SK-N-SH (cell line): ENCODE results near the gene SMAD4. TPM values are rescaled to one million over a fixed set of nuclear protein-coding genes. Genes with fewer than 3 reads are reported as not detected.
"Not testable (repeated sequence)": the region's sequence is repeated elsewhere in the genome, so short reads cannot be mapped to it uniquely, and the experiment has no call there.

Experiments
- CTCF ChIA-PET: fragments of 300-600, 350-600 bp; formaldehyde crosslinking; extraction: SDS; loops from one replicate; lab custom pipeline; 2021; lab: Yijun Ruan, JAX
- POLR2A ChIA-PET: fragments of 350-600 bp; sonication (Branson Sonifier 250); formaldehyde crosslinking; extraction: SDS; loops from one replicate; lab custom pipeline; 2020; ENCODE audit warnings: antibody characterized with exemption, inconsistent platforms; lab: Yijun Ruan, JAX
- DNase-seq: peaks from one replicate; pipeline ENCODE4 v3.0.0; 2012
- H2AFZ ChIP-seq: fragments of 200-600 bp; sonication (generic); 2 replicates; pipeline ENCODE4 v1.8.1; 2016; ENCODE audit warnings: antibody characterized with exemption, mild to moderate bottlenecking, low read depth
- H3F3A ChIP-seq: fragments of 200-600 bp; sonication (generic); replicated peaks from 2 replicates; pipeline ENCODE3; 2016; ENCODE audit warnings: antibody characterized with exemption, mild to moderate bottlenecking; ENCODE audit not compliant: insufficient read depth
- H3K27ac ChIP-seq, 2 experiments: fragments of 200-500 bp in 1 of 2; fragments of 200-600 bp in 1 of 2; sonication (Bioruptor generic) in 1 of 2; sonication (generic), shearing (Covaris generic) in 1 of 2; 2 replicates each; pipeline versions ENCODE4 v1.5.1 to v1.6.1; 2014 to 2016; ENCODE audit warnings: low read depth in 2 of 2, inconsistent platforms in 1 of 2, low read length in 1 of 2, mild to moderate bottlenecking in 1 of 2, mixed read lengths in 1 of 2
- H3K27me3 ChIP-seq: fragments of 200-600 bp; sonication (generic), shearing (Covaris generic); 2 replicates; pipeline ENCODE4 v1.6.1; 2016; ENCODE audit warnings: mixed run types; ENCODE audit not compliant: insufficient read depth
- H3K36me3 ChIP-seq, 2 experiments: fragments of 200-500 bp in 1 of 2; fragments of 200-600 bp in 1 of 2; sonication (Bioruptor generic) in 1 of 2; sonication (generic) in 1 of 2; replicated peaks in 1 of 2; 2 replicates each; pipeline versions ENCODE3 to v1.5.1; 2014 to 2016; ENCODE audit warnings: low read length in 1 of 2, mild to moderate bottlenecking in 1 of 2; ENCODE audit not compliant: insufficient read depth in 2 of 2, control insufficient read depth in 1 of 2
- H3K4me1 ChIP-seq, 2 experiments: fragments of 200-500 bp in 1 of 2; fragments of 200-600 bp in 1 of 2; sonication (Bioruptor generic) in 1 of 2; sonication (generic), shearing (Covaris generic) in 1 of 2; 2 replicates each; pipeline versions ENCODE4 v1.5.1 to v1.6.1; 2014 to 2016; ENCODE audit warnings: low read depth in 1 of 2, low read length in 1 of 2, mixed run types in 1 of 2; ENCODE audit not compliant: insufficient read depth in 2 of 2, control insufficient read depth in 1 of 2
- H3K4me2 ChIP-seq: fragments of 200-600 bp; sonication (generic), shearing (Covaris generic); 2 replicates; pipeline ENCODE4 v1.6.1; 2017; ENCODE audit warnings: mixed run types
- H3K4me3 ChIP-seq, 2 experiments: fragments of 200-500 bp in 1 of 2; fragments of 200-600 bp in 1 of 2; sonication (Bioruptor generic) in 1 of 2; sonication (generic), shearing (Covaris generic) in 1 of 2; 2 replicates each; pipeline versions ENCODE4 v1.5.1 to v1.8.1; 2014 to 2016; ENCODE audit warnings: low read depth in 2 of 2, inconsistent platforms in 1 of 2, low read length in 1 of 2, mild to moderate bottlenecking in 1 of 2, mixed read lengths in 1 of 2, moderate library complexity in 1 of 2
- H3K79me2 ChIP-seq: fragments of 200-600 bp; sonication (generic); 2 replicates; pipeline ENCODE4 v1.8.1; 2017; ENCODE audit warnings: mild to moderate bottlenecking; ENCODE audit not compliant: insufficient read depth
- H3K9ac ChIP-seq: fragments of 200-600 bp; sonication (generic); 2 replicates; pipeline ENCODE4 v1.6.1; 2017; ENCODE audit warnings: mixed run types
- H3K9me2 ChIP-seq: fragments of 200-600 bp; sonication (generic); 2 replicates; pipeline ENCODE4 v1.6.1; 2017; ENCODE audit warnings: mixed run types
- H3K9me3 ChIP-seq: fragments of 200-600 bp; sonication (generic); 2 replicates; pipeline ENCODE4 v1.6.1; 2017; ENCODE audit warnings: mixed run types, mild to moderate bottlenecking, moderate library complexity
- H4K20me1 ChIP-seq: fragments of 200-600 bp; sonication (generic); 2 replicates; pipeline ENCODE4 v1.6.1; 2017; ENCODE audit warnings: mild to moderate bottlenecking, mixed run types; ENCODE audit not compliant: insufficient read depth
- CHD2 ChIP-seq: fragments of 150-350 bp; IDR thresholded peaks from 2 replicates; pipeline ENCODE4 v1.6.1; 2018; ENCODE audit warnings: low read length; ENCODE audit not compliant: partially characterized antibody
- ELF1 ChIP-seq: IDR thresholded peaks from 2 replicates; pipeline ENCODE4 v1.4.0; 2012
- EP300 ChIP-seq, 2 experiments: IDR thresholded peaks; 2 replicates each; pipeline versions ENCODE4 v1.4.0 to v1.6.1; 2012; ENCODE audit warnings: borderline replicate concordance in 1 of 2, low read depth in 1 of 2, low read length in 1 of 2
- FOXM1 ChIP-seq: IDR thresholded peaks from 2 replicates; pipeline ENCODE4 v1.4.0; 2012; ENCODE audit warnings: low read depth, mild to moderate bottlenecking
- GABPA ChIP-seq: IDR thresholded peaks from 2 replicates; pipeline ENCODE4 v1.4.0; 2012; ENCODE audit warnings: low read depth, mild to moderate bottlenecking
- MXI1 ChIP-seq: IDR thresholded peaks from 2 replicates; pipeline ENCODE4 v1.6.1; 2012; ENCODE audit warnings: mild to moderate bottlenecking, low read depth, low read length, improper control_type of control experiment
- NFIC ChIP-seq: IDR thresholded peaks from 2 replicates; pipeline ENCODE4 v1.4.0; 2012; ENCODE audit warnings: borderline replicate concordance
- POLR2AphosphoS5 ChIP-seq: IDR thresholded peaks from 2 replicates; pipeline ENCODE4 v1.6.1; 2012; ENCODE audit warnings: low read depth, low read length
- RAD21 ChIP-seq: IDR thresholded peaks from 2 replicates; pipeline ENCODE4 v1.6.1; 2012; ENCODE audit warnings: mild to moderate bottlenecking, low read length
- RXRA ChIP-seq: IDR thresholded peaks from 2 replicates; pipeline ENCODE4 v1.4.0; 2012; ENCODE audit warnings: low read depth, mild to moderate bottlenecking, borderline replicate concordance
- TAF1 ChIP-seq: IDR thresholded peaks from 2 replicates; pipeline ENCODE4 v1.6.1; 2012; ENCODE audit warnings: low read depth, mild to moderate bottlenecking, low read length, moderate library complexity, borderline replicate concordance
- TEAD4 ChIP-seq: IDR thresholded peaks from 2 replicates; pipeline ENCODE4 v1.4.0; 2012; ENCODE audit warnings: mild to moderate bottlenecking, borderline replicate concordance; ENCODE audit not compliant: insufficient read depth
- WGBS: methylation state at CpG from one replicate; pipeline ENCODE4 v1.1.6; 2017; ENCODE audit warnings: low lambda C conversion rate; 5-methylcytosine and 5-hydroxymethylcytosine counted together
- polyA plus RNA-seq, 3 experiments: library from polyadenylated mRNA; depleted of rRNA; stranded (reverse); fragments of >200 nt; gene quantifications; 2 replicates each; pipeline ENCODE4 v1.2.3, GENCODE V29; 2012
- TF ChIP-seq, protein P1 (sequence below): IDR thresholded peaks from 2 replicates; pipeline ENCODE4 v1.6.1; 2012; ENCODE audit warnings: mild to moderate bottlenecking, low read depth, low read length, moderate library complexity
- TF ChIP-seq, protein P2 (sequence below): fragments of 150-350 bp; IDR thresholded peaks from 2 replicates; pipeline ENCODE4 v1.6.1; 2017; ENCODE audit warnings: antibody characterized with exemption, low read length, low read depth, borderline replicate concordance
- TF ChIP-seq, protein P3 (sequence below): IDR thresholded peaks from 2 replicates; pipeline ENCODE4 v1.4.0; 2012; ENCODE audit warnings: low read depth
- TF ChIP-seq, protein P4 (sequence below): fragments of 150-350 bp; IDR thresholded peaks from 2 replicates; pipeline ENCODE4 v1.6.1; 2016; ENCODE audit warnings: mild to moderate bottlenecking, low read depth, low read length
- TF ChIP-seq, protein P5 (sequence below): IDR thresholded peaks from 2 replicates; pipeline ENCODE4 v1.4.0; 2012; ENCODE audit warnings: low read depth, borderline replicate concordance

Gene SMAD4
- polyA plus RNA-seq, 1 of the 3 experiments (the other 2 are of a cell fraction): 43.3 TPM

DNA sequence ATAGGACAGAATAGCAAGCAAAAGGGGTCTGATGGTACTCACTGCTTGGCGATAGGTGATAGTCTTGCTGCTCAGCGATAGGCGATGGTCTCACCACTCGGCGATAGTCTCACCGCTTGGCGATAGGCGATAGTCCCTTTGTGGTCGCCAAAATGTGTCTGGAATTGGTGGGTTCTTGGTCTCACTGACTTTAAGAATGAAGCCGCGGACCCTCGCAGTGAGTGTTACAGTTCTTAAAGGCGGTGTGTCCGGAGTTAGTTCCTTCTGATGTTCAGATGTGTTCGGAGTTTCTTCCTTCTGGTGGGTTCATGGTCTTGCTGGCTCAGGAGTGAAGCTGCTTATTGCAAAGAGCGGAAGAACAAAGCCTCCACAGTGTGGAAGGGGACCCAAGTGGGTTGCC lies 90.0 kb downstream of the SMAD4 start:
- H3K79me2 ChIP-seq, H3F3A ChIP-seq, H3K4me3 ChIP-seq, DNase-seq, H3K4me2 ChIP-seq, H3K27ac ChIP-seq, H2AFZ ChIP-seq, H3K36me3 ChIP-seq, H4K20me1 ChIP-seq, H3K9me3 ChIP-seq, H3K9me2 ChIP-seq, H3K27me3 ChIP-seq, H3K9ac ChIP-seq, H3K4me1 ChIP-seq, POLR2A ChIA-PET: not testable (repeated sequence)
- 92% methylated on average over 11 of the region's 16 CpGs for WGBS
- CTCF ChIA-PET: interaction anchor here (0.8 kb wide), 1 partner anchor 9 kb away, joined by 3 read pairs; no protein-coding TSS in a partner anchor

DNA sequence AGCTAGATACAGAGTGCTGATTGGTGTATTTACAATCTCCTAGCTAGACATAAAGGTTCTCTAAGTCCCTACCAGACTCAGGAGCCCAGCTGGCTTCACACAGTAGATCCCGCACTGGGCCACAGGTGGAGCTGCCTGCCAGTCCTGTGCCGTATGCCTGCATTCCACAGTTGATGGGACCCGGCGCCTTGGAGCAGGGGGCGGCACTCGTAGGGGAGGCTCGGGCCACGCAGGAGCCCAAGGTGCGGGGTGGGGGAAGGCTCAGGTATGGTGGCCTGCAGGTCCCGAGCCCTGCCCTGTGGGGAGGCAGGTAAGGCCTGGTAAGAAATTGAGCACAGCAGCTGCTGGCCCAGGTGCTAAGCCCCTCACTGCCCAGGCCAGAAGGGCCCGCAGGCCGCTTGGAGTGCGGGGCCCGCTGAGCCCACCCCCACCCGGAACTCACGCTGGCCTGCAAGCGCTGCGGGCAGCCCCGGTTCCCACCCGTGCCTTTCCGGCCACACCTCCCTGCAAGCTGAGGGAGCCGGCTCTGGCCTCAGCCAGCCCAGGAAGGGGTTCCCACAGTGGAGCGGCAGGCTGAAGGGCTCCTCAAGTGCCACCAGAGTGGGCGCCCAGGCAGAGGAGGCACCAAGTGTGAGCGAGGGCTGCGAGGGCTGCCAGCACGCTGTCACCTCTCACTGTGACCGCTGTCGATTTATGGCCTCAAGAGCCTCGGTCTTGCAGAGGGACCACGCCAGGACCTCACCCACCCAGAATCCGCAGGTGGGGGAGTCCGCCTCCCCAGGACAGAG lies 91.0 kb downstream of the SMAD4 start:
- H3K9me3 ChIP-seq: no peaks in the 10 kb centered on the region
- H4K20me1 ChIP-seq: no peaks in the 10 kb centered on the region
- no peak overlapping the region for H3K27ac ChIP-seq
- H3F3A ChIP-seq: no peaks in the 10 kb centered on the region
- H3K79me2 ChIP-seq: no peaks in the 10 kb centered on the region
- no peak overlapping the region for H2AFZ ChIP-seq
- DNase-seq: no peak
- WGBS: 94% methylated on average over 6 of the region's 33 CpGs
- H3K36me3 ChIP-seq: no peaks in the 10 kb centered on the region
- no peak overlapping the region for H3K4me3 ChIP-seq
- H3K4me2 ChIP-seq: no peak overlapping the region
- H3K9me2 ChIP-seq: no peaks in the 10 kb centered on the region
- CTCF ChIA-PET: interaction anchor here (2.5 kb wide), 1 partner anchor 11 kb away, joined by 8 read pairs; no protein-coding TSS in a partner anchor
- H3K27me3 ChIP-seq: no peaks in the 10 kb centered on the region
- POLR2A ChIA-PET: no interaction called here
- H3K4me1 ChIP-seq: no peaks in the 10 kb centered on the region
- no peak overlapping the region for H3K9ac ChIP-seq
- TF ChIP-seq NFIC: no peak
- no peak for TF ChIP-seq ELF1
- no peak for TF ChIP-seq CHD2
- TF ChIP-seq POLR2AphosphoS5: no peak
- TF ChIP-seq, protein P1, sequence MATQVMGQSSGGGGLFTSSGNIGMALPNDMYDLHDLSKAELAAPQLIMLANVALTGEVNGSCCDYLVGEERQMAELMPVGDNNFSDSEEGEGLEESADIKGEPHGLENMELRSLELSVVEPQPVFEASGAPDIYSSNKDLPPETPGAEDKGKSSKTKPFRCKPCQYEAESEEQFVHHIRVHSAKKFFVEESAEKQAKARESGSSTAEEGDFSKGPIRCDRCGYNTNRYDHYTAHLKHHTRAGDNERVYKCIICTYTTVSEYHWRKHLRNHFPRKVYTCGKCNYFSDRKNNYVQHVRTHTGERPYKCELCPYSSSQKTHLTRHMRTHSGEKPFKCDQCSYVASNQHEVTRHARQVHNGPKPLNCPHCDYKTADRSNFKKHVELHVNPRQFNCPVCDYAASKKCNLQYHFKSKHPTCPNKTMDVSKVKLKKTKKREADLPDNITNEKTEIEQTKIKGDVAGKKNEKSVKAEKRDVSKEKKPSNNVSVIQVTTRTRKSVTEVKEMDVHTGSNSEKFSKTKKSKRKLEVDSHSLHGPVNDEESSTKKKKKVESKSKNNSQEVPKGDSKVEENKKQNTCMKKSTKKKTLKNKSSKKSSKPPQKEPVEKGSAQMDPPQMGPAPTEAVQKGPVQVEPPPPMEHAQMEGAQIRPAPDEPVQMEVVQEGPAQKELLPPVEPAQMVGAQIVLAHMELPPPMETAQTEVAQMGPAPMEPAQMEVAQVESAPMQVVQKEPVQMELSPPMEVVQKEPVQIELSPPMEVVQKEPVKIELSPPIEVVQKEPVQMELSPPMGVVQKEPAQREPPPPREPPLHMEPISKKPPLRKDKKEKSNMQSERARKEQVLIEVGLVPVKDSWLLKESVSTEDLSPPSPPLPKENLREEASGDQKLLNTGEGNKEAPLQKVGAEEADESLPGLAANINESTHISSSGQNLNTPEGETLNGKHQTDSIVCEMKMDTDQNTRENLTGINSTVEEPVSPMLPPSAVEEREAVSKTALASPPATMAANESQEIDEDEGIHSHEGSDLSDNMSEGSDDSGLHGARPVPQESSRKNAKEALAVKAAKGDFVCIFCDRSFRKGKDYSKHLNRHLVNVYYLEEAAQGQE: no peak
- TF ChIP-seq, protein P2, sequence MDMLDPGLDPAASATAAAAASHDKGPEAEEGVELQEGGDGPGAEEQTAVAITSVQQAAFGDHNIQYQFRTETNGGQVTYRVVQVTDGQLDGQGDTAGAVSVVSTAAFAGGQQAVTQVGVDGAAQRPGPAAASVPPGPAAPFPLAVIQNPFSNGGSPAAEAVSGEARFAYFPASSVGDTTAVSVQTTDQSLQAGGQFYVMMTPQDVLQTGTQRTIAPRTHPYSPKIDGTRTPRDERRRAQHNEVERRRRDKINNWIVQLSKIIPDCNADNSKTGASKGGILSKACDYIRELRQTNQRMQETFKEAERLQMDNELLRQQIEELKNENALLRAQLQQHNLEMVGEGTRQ: no peak
- no peak for TF ChIP-seq TEAD4
- no peak for TF ChIP-seq GABPA
- no peak for TF ChIP-seq MXI1
- TF ChIP-seq, protein P3, sequence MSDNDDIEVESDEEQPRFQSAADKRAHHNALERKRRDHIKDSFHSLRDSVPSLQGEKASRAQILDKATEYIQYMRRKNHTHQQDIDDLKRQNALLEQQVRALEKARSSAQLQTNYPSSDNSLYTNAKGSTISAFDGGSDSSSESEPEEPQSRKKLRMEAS: no peak
- TF ChIP-seq RAD21: no peak
- no peak for TF ChIP-seq FOXM1
- TF ChIP-seq EP300 (IDR thresholded peaks at IDR 0.05; ENCODE audit: borderline replicate concordance in 1 of 2, low read depth in 1 of 2, low read length in 1 of 2): no peak
- TF ChIP-seq, protein P4, sequence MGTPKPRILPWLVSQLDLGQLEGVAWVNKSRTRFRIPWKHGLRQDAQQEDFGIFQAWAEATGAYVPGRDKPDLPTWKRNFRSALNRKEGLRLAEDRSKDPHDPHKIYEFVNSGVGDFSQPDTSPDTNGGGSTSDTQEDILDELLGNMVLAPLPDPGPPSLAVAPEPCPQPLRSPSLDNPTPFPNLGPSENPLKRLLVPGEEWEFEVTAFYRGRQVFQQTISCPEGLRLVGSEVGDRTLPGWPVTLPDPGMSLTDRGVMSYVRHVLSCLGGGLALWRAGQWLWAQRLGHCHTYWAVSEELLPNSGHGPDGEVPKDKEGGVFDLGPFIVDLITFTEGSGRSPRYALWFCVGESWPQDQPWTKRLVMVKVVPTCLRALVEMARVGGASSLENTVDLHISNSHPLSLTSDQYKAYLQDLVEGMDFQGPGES: no peak
- no peak for TF ChIP-seq RXRA
- TF ChIP-seq, protein P5, sequence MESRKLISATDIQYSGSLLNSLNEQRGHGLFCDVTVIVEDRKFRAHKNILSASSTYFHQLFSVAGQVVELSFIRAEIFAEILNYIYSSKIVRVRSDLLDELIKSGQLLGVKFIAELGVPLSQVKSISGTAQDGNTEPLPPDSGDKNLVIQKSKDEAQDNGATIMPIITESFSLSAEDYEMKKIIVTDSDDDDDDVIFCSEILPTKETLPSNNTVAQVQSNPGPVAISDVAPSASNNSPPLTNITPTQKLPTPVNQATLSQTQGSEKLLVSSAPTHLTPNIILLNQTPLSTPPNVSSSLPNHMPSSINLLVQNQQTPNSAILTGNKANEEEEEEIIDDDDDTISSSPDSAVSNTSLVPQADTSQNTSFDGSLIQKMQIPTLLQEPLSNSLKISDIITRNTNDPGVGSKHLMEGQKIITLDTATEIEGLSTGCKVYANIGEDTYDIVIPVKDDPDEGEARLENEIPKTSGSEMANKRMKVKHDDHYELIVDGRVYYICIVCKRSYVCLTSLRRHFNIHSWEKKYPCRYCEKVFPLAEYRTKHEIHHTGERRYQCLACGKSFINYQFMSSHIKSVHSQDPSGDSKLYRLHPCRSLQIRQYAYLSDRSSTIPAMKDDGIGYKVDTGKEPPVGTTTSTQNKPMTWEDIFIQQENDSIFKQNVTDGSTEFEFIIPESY: no peak
- no peak for TF ChIP-seq TAF1
